ENCODE measurements around the gene BCAS2. TPM values are rescaled to one million over a fixed set of nuclear protein-coding genes. Genes with fewer than 3 reads are reported as not detected.

The BCAS2 gene
- total RNA-seq: 10 to 100 TPM; 31.1 to 31.3 TPM
- long read RNA-seq, donor 1, transcript BCAS2-201 (7 exons, 1,299 nt): major isoform, 11 of 14 reads
- long read RNA-seq, donor 1, partial matches to known transcripts: 1 of 14 reads
- long read RNA-seq, donor 1, other reads (novel, unspliced or antisense): 1 of 14 reads
- long read RNA-seq, donor 2, transcript BCAS2-201 (7 exons, 1,299 nt): major isoform, 65 of 69 reads
- long read RNA-seq, donor 2, partial matches to known transcripts: 1 of 69 reads
- long read RNA-seq, donor 2, other reads (novel, unspliced or antisense): 2 of 69 reads

DNA sequence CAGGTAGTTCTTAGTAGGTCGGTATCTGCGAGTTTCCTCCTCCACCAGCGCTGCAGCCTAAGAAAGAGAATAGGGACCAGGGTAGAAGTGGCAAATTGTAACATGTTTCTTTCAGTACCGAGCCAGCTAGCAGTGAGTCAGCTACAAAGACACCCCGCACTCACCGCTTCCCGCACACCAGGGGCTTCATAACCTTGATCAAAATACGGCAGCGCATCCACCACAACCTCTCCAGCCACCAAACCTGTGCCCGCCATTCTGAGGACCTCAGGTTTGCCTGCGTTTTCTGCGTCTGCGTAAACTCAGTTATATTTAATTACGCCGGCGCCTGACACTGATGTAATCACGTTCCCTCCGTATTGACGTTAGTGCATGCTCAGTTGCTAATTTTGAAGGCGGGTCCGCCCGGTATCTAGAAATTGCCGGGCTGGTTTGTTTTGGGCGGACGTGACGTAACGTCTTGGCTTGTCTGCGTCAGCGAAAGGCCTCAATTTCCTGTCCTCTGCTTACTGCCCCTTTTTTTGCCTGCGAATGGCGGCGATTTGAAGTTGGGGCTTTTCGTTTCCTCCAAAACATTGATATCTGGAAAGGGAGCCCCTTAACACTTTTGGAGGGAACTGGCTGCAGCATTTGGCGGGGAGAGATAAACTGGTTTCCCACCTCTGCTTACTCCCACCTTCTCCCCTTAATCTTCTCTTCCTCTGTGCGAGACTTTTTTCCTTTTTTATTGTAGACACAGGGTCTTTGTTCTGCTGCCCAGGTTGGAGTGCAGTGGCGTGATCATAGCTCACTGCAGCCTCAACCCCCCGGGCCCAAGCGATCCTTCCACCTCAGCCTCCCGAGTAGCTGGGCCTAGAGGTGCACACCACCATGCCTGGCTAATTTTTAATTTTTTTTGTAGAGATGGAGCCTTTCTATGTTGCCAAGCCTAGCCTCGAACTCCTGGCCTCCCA lies at the start of gene BCAS2:
TSS of gene BCAS2 (minus strand) at position 281 of the 953 bp plus-strand sequence. CDS start at position 257, 24 bp downstream.
- peak; percentile 98 for DNase-seq (ENCODE audit: low spot score)
- intact Hi-C loops (cut with DNase I): loop anchor here in 1 of 2 donors (10.0 kb wide), 1 partner anchor 133 kb away; the partner anchor contains the start of gene NRAS

DNA sequence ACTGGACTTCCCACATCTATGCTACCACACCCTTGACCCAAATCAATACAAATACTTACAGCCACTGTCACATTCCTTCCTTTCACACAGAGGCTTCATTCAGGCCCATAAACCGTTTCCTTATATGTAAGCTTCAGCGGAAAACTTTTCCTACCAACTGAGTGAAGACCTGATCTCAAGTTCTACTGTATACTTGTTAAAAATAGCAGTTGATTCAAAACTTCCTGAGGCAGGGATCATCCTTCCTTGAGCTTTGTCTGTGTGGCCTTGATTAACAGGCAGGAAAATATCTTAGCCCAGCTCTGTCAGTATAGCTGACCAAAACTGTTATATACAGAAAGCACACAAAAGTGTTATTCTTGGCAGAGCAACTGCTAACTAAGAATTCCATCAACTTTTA lies 45.7 kb upstream of the BCAS2 start:
- no peak for DNase-seq (ENCODE audit: low spot score)
- intact Hi-C loops (cut with DNase I): no loop called here

DNA sequence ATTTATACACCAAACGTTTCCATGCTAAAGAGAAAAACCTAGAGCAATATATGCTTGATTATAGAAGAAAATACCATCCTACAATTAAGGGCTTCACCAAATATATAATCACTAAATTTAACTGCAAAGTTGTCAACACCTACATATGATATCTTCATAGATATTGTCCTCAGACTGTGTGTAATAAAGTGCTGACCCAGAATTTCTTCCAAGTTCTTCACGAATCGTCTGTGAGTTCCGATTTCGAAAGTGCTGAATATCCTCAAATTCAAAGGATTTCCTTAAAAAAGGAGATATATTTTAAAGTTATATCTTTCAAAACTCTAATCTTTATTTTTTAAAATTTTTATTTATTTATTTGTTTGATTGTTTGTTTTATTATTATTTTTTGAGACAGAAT lies 41.9 kb upstream of the BCAS2 start:
- intact Hi-C loops (cut with DNase I): no loop called here
- no peak for DNase-seq (ENCODE audit: low spot score)

DNA sequence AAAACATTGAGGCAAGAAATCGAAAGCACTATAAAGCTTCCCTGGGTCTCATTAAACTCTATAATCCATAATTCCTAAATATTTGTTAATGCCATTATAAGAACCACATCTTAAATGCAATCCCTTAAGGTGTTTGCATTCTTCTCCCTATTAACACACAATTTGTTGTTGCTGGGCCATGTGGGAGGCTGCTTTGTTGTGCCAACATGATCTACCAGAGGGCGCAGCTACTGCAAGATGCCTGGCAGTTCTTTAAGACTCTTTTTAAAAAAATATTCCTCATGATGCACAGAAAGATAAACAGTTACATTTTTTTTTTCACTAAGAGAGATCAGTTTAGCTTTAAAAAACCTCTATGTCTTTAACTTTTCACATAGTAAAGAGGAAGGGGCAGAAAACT lies 39.0 kb upstream of the BCAS2 start:
- intact Hi-C loops (cut with DNase I): no loop called here
- no peak for DNase-seq (ENCODE audit: low spot score)

DNA sequence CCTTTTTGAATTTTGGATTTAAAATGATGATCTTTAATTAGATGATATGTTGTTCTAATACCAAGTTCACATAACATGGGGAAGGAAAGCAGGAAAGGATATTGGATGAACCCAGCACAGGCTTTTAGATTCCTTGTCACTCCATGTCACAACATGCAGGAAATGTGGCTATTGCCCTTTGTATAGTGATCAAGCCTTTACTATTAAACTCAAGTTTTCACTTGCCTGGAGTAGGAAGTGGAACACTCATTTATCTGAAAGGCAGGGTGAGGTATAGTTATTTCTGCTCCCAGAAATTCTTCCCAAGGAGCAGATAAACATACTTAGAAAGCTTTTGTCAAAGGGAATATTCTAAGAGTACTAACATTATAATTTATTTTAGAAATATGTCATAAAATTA lies 37.2 kb upstream of the BCAS2 start:
- intact Hi-C loops (cut with DNase I): no loop called here
- DNase-seq (ENCODE audit: low spot score): no peak

DNA sequence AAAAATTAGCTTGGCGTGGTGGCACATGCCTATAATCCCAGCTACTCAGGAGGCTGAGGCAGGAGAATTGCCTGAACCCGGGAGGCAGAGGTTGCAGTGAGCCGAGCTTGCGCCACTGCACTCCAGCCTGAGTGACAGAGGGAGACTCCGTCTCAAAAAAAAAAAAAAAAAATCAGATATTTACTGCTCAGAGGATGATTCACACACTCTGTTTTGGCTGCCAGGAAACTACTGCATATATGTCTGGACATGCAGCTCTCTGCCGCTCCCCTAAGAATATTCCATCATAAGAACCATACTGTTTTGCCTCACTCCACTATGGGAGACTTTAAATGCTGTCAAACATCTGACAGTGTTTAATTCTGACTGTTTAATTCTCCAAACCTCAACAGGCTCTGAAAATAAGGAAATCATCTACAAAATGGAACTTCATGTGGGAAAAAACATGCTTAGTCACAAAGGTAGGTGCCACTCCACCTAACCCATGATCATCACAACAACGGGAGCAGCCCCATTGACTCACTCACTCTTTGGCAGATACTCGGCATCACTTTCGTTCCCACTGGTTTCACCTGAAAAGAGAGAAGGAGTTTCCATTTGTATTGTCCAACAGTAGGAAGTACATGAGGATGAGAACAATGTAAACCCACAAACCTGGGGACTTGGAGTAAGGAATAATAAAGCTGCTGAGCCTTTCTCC lies 29.3 kb upstream of the BCAS2 start:
- intact Hi-C loops (cut with DNase I): no loop called here
- DNase-seq (ENCODE audit: low spot score): no peak

DNA sequence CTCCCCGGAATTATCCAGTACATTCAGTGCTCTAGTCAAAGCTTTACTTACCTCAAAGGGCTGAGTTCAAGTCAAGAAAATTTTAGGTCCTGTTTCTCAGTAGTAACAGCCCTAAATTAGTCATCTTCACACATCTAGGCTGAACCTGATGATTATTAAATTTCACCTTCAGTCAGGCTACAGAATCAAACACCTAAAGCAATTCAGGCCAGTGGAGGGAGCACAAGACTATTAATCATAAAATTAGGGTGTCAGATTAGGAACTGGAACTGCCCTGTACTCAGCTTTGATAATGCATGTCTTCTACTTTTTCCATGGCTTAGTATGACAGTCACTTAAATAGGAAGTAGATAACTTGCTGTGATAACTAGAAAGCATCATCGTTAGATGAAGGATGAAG lies 28.4 kb upstream of the BCAS2 start:
- no peak for DNase-seq (ENCODE audit: low spot score)
- intact Hi-C loops (cut with DNase I): no loop called here

DNA sequence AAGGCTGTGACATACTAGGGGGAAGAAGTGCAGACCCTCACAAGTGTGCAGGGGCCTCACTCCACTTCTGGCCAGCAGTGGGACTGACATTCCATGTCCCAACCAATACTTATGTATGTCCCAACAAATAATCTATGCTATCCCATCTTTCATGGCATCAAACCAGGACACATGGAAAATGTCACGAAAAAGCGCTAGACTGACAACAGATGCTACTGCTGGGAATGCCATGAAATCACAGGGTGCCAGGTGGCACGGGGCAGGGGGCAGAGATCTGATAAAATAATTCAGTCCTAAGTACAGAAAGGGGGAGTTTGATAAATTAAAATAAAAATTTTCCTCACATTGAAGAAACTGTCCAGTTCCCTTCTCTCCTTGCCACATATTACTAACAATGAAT lies 27.6 kb upstream of the BCAS2 start:
- intact Hi-C loops (cut with DNase I): no loop called here
- DNase-seq (ENCODE audit: low spot score): no peak

DNA sequence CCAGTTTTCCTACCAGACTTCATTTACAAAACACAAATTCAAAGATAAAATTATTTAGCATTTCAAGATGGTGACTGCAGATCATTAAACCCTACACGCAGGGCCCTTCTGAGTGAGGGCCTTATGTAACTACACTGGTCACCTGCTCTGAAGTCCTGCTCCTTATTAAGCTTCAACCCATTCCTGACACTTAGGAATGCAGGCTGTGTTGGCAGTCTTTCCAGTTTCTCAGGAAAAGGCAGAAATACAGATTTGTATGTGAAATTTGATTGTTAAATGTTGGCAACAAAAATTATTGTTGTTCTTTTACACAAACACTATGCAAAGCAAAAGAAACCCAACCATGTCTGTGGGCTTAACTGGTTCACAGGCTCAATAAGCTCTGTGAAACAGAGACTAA lies 25.8 kb upstream of the BCAS2 start:
- intact Hi-C loops (cut with DNase I): no loop called here
- no peak for DNase-seq (ENCODE audit: low spot score)

DNA sequence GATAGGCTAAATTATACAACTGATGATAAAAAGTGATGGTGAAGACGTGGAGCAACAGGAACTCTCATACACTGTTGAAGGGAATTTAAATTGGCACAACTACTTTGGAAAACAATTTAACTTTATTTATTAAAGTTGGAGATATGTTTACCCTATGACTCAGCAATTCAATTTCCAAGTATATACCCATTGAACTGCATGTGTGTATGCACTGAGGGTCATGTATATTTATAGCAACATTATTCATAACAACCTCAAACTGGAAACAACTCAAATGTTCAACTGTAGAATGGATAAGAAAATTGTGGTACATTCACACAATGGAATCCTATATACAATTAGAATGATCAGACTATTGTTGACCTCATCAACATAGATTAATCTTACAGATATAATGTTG lies 16.5 kb upstream of the BCAS2 start:
- no peak for DNase-seq (ENCODE audit: low spot score)
- intact Hi-C loops (cut with DNase I): no loop called here

DNA sequence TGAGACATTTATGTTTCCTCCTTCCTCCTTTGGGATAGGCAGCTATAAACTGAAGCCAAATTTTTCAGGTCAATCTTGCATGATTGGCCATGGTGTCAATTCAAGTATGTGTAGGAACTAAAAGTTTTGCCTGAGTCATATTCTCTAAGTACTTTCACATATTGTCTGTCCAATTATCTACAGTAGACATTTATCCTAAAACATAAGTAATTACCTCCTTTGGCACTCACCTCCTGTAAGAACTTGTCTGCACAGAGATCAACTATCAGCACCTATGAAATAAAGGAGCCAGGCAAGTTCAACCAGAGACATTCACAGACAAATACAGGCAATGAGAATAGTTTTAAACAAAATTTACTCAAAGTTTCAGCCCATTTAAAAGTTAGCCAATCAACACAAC lies 14.2 kb upstream of the BCAS2 start:
- intact Hi-C loops (cut with DNase I): no loop called here
- DNase-seq (ENCODE audit: low spot score): no peak

DNA sequence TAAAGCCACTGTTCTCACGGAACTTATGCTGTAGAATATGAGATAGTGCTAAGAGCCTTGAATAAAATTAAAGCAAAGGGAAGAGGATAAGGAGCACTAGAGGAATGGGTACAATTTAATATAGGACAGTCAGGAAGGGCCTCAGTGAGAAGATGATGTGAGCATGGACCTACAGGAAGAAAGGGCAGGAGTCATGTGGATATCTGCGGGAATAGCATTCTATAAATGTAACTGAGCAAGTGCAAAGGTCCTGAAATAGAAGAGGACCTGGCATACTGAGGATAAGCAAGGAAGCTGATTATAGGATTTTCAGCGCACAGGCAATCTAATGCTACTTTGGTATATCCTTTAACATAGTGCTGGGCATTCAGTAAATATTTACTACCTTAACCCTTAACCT lies 12.6 kb upstream of the BCAS2 start:
- intact Hi-C loops (cut with DNase I): no loop called here
- no peak for DNase-seq (ENCODE audit: low spot score)

DNA sequence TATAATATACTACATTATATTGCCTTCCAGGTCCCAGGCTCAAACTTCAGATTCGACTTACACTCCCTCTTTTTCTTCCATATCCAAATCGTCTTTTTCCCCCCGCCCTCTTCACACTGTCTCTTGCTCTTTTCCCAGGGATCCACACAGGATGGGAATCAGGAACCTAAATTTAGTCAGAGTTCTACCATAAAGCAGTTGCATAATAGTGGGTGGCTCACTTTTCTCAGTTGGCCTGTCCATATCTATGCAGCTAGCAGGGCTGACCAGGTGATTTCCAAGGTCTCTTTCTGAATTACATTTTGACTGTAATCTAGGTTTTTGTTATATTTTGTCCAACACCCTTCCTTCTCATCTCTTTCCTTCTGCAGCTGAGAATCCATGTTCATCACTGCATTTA lies 7.7 kb upstream of the BCAS2 start:
- DNase-seq (ENCODE audit: low spot score): no peak
- intact Hi-C loops (cut with DNase I): loop anchor here in 1 of 2 donors (10.0 kb wide), 1 partner anchor 126 kb away; the partner anchor contains the start of gene NRAS

DNA sequence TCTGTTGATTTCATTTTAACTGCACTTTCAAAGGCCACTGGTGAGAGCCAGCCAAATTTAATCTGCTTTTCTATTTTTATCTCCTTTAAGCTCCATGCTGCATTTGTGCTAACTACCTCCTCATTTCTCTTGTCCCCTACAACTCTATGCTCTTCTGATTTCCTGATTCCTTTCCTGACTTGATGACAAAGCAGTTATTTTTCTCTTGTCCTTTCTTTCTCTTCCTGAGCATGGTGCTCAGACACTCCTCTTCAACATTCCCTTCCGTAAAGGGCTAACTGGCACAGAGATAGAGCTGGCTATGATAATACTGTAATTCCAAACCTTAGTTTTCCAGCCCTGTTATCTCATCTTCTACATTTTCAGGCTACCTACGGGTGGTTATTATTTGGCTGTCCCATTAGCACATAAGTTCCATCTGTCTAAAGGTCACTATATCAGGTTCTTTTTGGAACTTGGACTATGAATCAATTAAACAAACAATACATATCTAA lies 6.8 kb upstream of the BCAS2 start:
- no peak for DNase-seq (ENCODE audit: low spot score)
- intact Hi-C loops (cut with DNase I): loop anchor here in 1 of 2 donors (10.0 kb wide), 1 partner anchor 127 kb away; the partner anchor contains the start of gene NRAS

DNA sequence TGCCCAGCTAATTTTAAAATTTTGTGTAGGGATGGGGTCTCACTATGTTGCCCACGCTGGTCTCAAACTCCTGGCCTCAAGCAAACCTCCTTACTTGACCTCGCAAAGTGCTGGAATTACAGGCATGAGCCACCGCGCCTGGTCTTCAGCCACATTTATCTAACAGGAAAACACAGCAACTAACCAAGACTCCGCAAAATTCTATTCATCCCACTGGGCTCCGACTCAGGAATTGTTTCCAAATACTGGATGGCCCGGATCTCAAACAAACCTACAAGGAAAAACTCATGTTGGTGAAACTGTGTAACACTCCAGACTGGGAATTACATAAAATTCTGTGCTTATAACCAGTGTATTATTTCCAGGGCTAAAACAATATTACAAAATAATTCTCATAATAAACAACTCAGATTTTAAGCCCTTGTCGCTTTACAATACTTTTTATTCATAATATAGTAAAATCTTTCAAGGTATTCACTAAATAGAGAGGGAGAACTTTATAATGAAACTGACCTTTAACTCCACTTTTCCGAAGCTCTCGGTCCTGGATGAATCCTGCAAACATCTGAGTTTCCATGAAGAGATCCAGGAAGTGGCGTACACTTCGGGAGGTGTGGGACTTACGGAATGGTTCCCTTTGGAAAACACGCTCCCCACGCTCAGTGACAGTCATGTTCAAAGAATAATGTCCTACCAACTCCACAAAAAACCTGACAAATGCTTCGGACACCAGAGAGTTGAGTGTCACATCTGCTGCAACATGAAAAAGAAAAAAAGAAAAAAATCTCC lies 6.0 kb upstream of the BCAS2 start:
- intact Hi-C loops (cut with DNase I): loop anchor here in 1 of 2 donors (10.0 kb wide), 1 partner anchor 127 kb away; the partner anchor contains the start of gene NRAS
- DNase-seq (ENCODE audit: low spot score): no peak

DNA sequence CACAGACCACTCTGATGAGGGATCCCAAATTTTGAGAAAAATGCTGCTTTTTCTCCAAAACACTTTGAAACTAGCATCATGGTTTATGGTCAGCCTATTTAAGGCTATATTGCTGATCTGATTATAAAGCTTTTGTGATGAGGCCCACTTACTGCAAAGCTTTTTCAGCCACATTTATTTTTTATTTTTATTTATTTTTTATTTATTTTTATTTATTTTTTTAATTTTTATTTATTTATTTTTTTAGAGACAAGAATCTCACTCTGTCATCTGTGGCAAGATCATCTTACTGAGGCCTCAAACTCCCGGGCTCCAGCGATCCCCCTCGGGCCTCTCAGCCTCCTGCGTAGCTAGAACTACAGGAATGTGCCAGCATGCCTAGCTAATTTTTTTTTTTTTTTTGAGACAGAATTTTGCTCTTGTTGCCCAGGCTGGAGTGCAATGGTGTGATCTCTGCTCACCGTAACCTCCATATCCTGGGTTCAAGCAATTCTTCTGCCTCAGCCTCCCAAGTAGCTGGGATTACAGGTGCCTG lies 5.2 kb upstream of the BCAS2 start:
- no peak for DNase-seq (ENCODE audit: low spot score)
- intact Hi-C loops (cut with DNase I): loop anchor here in 1 of 2 donors (10.0 kb wide), 1 partner anchor 128 kb away; the partner anchor contains the start of gene NRAS

DNA sequence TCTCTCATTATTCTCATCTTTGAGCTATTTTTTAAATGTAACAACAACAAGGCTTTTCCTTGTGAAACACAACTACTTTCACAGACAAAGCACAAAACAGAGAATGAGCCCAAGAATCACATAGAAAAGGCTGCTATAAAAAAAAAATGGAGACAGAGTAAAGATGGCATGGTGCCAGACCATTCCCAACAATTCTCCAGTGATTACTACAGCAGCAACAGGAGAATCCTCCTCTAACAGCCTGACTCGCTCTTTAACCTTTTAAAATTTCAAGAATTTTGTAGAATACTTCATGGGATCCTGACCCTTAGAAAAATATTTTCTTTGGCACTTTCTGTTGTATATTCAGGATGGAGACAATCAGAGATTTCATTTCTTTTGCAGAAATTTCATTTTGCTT lies 3.8 kb upstream of the BCAS2 start:
- intact Hi-C loops (cut with DNase I): loop anchor here in 1 of 2 donors (10.0 kb wide), 1 partner anchor 130 kb away; the partner anchor contains the start of gene NRAS
- no peak for DNase-seq (ENCODE audit: low spot score)

DNA sequence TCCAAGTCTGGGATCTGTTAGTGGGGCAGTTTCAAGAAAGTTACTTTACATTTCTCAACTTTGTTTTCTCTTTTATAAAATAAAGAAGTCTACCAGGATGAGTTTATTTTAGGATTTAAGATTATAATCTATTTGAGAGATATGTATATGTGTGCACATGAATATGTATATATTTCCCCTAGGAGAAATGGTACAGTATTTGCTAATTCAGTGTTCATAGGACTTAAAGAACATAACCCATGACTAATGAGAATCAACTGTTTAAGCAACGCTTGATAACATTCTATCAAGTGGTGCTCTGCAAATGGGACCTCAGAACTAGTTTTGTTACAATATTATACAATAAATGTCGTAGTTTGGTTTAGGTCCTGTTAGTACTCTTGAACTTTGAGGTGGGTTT lies 7.0 kb downstream of the BCAS2 start:
- intact Hi-C loops (cut with DNase I): no loop called here
- no peak for DNase-seq (ENCODE audit: low spot score)
